ENCODE data around the gene MYO3B.
A peak's percentile ranks its signal among the peaks of the same experiment; 100 is the strongest.
"Not testable (repeated sequence)": the region's sequence is repeated elsewhere in the genome, so short reads cannot be mapped to it uniquely, and the experiment has no call there.

The MYO3B gene

GRCh38 chr2:170669909-170670308 lies 492.0 kb downstream of the MYO3B start:
- no peak for DNase-seq

GRCh38 chr2:170670651-170671050 lies 492.7 kb downstream of the MYO3B start:
- no peak for DNase-seq

GRCh38 chr2:170671079-170671478 lies 493.1 kb downstream of the MYO3B start:
- no peak for DNase-seq

- not testable (repeated sequence) for DNase-seq
Measured at GRCh38 chr2:170674282-170674681, 496.3 kb downstream of the MYO3B start.

GRCh38 chr2:170675701-170676100 lies 497.8 kb downstream of the MYO3B start:
- DNase-seq: no peak

- peak; percentile 76 for DNase-seq
Measured at GRCh38 chr2:170679607-170680079, 501.7 kb downstream of the MYO3B start.

- DNase-seq: peak; percentile 76
Measured at GRCh38 chr2:170680172-170680941, 502.4 kb downstream of the MYO3B start.

- no peak for DNase-seq
Measured at GRCh38 chr2:170681311-170681710, 503.4 kb downstream of the MYO3B start.

GRCh38 chr2:170685591-170685990 lies 507.6 kb downstream of the MYO3B start:
- peak; percentile 79 for DNase-seq

- no peak for DNase-seq
Measured at GRCh38 chr2:170689481-170689880, 511.5 kb downstream of the MYO3B start.

GRCh38 chr2:170690640-170691039 lies 512.7 kb downstream of the MYO3B start:
- DNase-seq: no peak

- DNase-seq: no peak
Measured at GRCh38 chr2:170694316-170694715, 516.4 kb downstream of the MYO3B start.

GRCh38 chr2:170695521-170696410 lies 517.8 kb downstream of the MYO3B start:
- DNase-seq: no peak

GRCh38 chr2:170696948-170697347 lies 519.0 kb downstream of the MYO3B start:
- no peak for DNase-seq

GRCh38 chr2:170701011-170701410 lies 523.1 kb downstream of the MYO3B start:
- DNase-seq: no peak

- DNase-seq: no peak
Measured at GRCh38 chr2:170703776-170704476, 526.0 kb downstream of the MYO3B start.

All from NCI-H82 (cell line).